ENCODE data around the gene NUBP2. TPM values are rescaled to one million over a fixed set of nuclear protein-coding genes. Genes with fewer than 3 reads are reported as not detected.

The NUBP2 gene
- polyA plus RNA-seq, 2 of the 4 experiments (the other 2 are of a cell fraction), result 24.7 to 65.3 TPM

GRCh38 chr16:1780677-1781072, 2.1 kb upstream of the NUBP2 start:
- FAIRE-seq, result no peak
- no peak for DNase-seq (ENCODE audit: low read depth in 1 of 2, low spot score in 1 of 2)
- peaks cover 22% of the 10 kb centered on the region; the same call in 2 of the 3 replicates for H3K4me1 ChIP-seq
- ATAC-seq, result no peak
- WGBS (ENCODE audit: missing lambda C conversion rate), result 72% methylated on average over 6 of the region's 6 CpGs
- no peak overlapping the region for H3K27ac ChIP-seq
- POLR2A ChIA-PET, result no interaction called here
- TF ChIP-seq MAZ (IDR thresholded peaks at IDR 0.05; ENCODE audit: borderline replicate concordance, low read depth, low read length) (no peak), CHD2 (IDR thresholded peaks at IDR 0.05; ENCODE audit: low read length, partially characterized antibody) (no peak), PBX3 (IDR thresholded peaks at IDR 0.05) (0 out of 2 replicates have a peak, but pooled peaks have one; percentile 22)
- H3K9me3 ChIP-seq, result no peaks in the 10 kb centered on the region
- CTCF ChIA-PET, result interaction anchor here (1.3 to 2.9 kb wide), 4 partner anchors 9 to 74 kb away, joined by 3 to 15 read pairs (median 6); partner anchors contain the start of genes EME2, MAPK8IP3, MRPS34 and NME3
- no peak overlapping the region for H3K4me3 ChIP-seq
- H3K4me2 ChIP-seq, result peak overlapping the region; percentile 83

DNA sequence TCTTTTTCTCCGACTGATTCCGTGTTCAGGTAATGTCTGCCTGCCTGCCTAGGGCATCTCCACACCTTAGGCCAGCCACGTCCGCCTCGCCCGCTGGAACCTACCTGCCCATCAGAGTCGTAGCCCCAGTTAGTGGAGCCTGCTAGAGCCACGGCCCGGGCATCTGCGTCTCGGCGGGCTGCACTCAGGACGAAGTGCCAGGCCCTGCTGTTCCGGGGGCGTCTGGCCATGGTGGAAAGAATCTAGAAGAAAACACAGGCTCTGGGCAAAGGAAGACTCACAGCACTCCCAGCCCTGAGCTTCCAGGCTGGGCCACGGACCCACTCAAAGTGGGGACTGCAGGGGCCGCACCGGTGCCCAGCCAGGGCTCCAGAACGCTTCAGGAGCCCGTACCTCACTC, 1.5 kb upstream of the NUBP2 start:
- ChIA-PET CTCF (interaction anchor here (0.7 to 2.9 kb wide), 4 partner anchors 10 to 148 kb away, joined by 3 to 15 read pairs (median 6); partner anchors contain the start of genes EME2, MAPK8IP3, MRPS34 and NME3), POLR2A (interaction anchor here (2.0 kb wide), 1 partner anchor 10 kb away, joined by 46 read pairs; the partner anchor contains the start of genes EME2, MRPS34 and NME3)
- peak overlapping the region; percentile 74 for H3K4me3 ChIP-seq
- peaks cover 22% of the 10 kb centered on the region; the same call in 2 of the 3 replicates for H3K4me1 ChIP-seq
- ATAC-seq (no peak), DNase-seq (ENCODE audit: low read depth in 1 of 2, low spot score in 1 of 2) (no peak), FAIRE-seq (no peak)
- peak overlapping the region; percentile 83 for H3K4me2 ChIP-seq
- no peak for TF ChIP-seq CHD4 (IDR thresholded peaks at IDR 0.05; ENCODE audit: borderline replicate concordance)
- TF ChIP-seq, protein P1, sequence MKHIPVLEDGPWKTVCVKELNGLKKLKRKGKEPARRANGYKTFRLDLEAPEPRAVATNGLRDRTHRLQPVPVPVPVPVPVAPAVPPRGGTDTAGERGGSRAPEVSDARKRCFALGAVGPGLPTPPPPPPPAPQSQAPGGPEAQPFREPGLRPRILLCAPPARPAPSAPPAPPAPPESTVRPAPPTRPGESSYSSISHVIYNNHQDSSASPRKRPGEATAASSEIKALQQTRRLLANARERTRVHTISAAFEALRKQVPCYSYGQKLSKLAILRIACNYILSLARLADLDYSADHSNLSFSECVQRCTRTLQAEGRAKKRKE (CRISPR knock-in tag; IDR thresholded peaks at IDR 0.05; ENCODE audit: low read depth), result no peak
- TF ChIP-seq MAZ (IDR thresholded peaks at IDR 0.05; ENCODE audit: borderline replicate concordance, low read depth, low read length), result no peak
- no peak for TF ChIP-seq PHF8 (IDR thresholded peaks at IDR 0.05; ENCODE audit: borderline replicate concordance, low read depth)
- TF ChIP-seq HOXA7 (CRISPR knock-in tag; IDR thresholded peaks at IDR 0.05), result no peak
- TF ChIP-seq, protein P2, sequence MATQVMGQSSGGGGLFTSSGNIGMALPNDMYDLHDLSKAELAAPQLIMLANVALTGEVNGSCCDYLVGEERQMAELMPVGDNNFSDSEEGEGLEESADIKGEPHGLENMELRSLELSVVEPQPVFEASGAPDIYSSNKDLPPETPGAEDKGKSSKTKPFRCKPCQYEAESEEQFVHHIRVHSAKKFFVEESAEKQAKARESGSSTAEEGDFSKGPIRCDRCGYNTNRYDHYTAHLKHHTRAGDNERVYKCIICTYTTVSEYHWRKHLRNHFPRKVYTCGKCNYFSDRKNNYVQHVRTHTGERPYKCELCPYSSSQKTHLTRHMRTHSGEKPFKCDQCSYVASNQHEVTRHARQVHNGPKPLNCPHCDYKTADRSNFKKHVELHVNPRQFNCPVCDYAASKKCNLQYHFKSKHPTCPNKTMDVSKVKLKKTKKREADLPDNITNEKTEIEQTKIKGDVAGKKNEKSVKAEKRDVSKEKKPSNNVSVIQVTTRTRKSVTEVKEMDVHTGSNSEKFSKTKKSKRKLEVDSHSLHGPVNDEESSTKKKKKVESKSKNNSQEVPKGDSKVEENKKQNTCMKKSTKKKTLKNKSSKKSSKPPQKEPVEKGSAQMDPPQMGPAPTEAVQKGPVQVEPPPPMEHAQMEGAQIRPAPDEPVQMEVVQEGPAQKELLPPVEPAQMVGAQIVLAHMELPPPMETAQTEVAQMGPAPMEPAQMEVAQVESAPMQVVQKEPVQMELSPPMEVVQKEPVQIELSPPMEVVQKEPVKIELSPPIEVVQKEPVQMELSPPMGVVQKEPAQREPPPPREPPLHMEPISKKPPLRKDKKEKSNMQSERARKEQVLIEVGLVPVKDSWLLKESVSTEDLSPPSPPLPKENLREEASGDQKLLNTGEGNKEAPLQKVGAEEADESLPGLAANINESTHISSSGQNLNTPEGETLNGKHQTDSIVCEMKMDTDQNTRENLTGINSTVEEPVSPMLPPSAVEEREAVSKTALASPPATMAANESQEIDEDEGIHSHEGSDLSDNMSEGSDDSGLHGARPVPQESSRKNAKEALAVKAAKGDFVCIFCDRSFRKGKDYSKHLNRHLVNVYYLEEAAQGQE (IDR thresholded peaks at IDR 0.05), result no peak
- TF ChIP-seq RAD21 (conservative IDR thresholded peaks at IDR 0.05 in 1 of 2, IDR thresholded peaks at IDR 0.05 in 1 of 2), result no peak
- TF ChIP-seq BHLHE40 (IDR thresholded peaks at IDR 0.05; ENCODE audit: low read depth, low read length), result no peak
- TF ChIP-seq ESRRA (IDR thresholded peaks at IDR 0.05; ENCODE audit: borderline replicate concordance, low read length), result no peak
- no peak for TF ChIP-seq NPAS2 (CRISPR knock-in tag; IDR thresholded peaks at IDR 0.05; ENCODE audit: borderline replicate concordance)
- no peak for TF ChIP-seq ZNF302 (CRISPR knock-in tag; IDR thresholded peaks at IDR 0.05)
- no peak; the same call in none of the 2 replicates for TF ChIP-seq PBX3 (IDR thresholded peaks at IDR 0.05)
- TF ChIP-seq RARB (CRISPR knock-in tag; IDR thresholded peaks at IDR 0.05), result no peak
- WGBS (ENCODE audit: missing lambda C conversion rate), result 85% methylated on average over 18 of the region's 20 CpGs
- no peaks in the 10 kb centered on the region for H3K9me3 ChIP-seq
- H3K27ac ChIP-seq, result peak overlapping the region; percentile 65 to 90; a peak in 5 of 6 replicates

Data from A549 (cell line).